MM.1S (cell line): ENCODE results near the gene SNX30.

Source experiments
- DNase-seq: peaks from one replicate; pipeline ENCODE4 v3.0.0-alpha.2; 2015
- H2AFZ ChIP-seq: fragments of 300-600 bp; sonication (generic); 2 replicates; pipeline ENCODE4 v1.6.0; 2016; ENCODE audit warnings: antibody characterized with exemption, low read length
- H3F3A ChIP-seq: fragments of 300-600 bp; sonication (generic); 2 replicates; pipeline ENCODE4 v1.6.1; 2016; ENCODE audit warnings: mild to moderate bottlenecking, antibody characterized with exemption, low read length, moderate library complexity, mixed read lengths; ENCODE audit not compliant: insufficient read depth
- H3K27ac ChIP-seq: fragments of 300-600 bp; sonication (generic); 2 replicates; pipeline ENCODE4 v1.5.1; 2016; ENCODE audit warnings: mild to moderate bottlenecking, low read length
- H3K27me3 ChIP-seq: fragments of 300-600 bp; sonication (generic); replicated peaks from 2 replicates; pipeline ENCODE4 v1.6.0; 2016; ENCODE audit warnings: low read length; ENCODE audit not compliant: insufficient read depth
- H3K36me3 ChIP-seq: fragments of 300-600 bp; sonication (generic); replicated peaks from 2 replicates; pipeline ENCODE4 v1.6.1; 2016; ENCODE audit warnings: mild to moderate bottlenecking, low read length, mixed read lengths; ENCODE audit not compliant: insufficient read depth
- H3K4me1 ChIP-seq: fragments of 300-600 bp; sonication (generic); 2 replicates; pipeline ENCODE4 v1.6.1; 2016; ENCODE audit warnings: low read length, mixed read lengths
- H3K4me2 ChIP-seq: fragments of 300-600 bp; sonication (generic); 2 replicates; pipeline ENCODE4 v1.6.0; 2016; ENCODE audit warnings: low read depth, low read length
- H3K4me3 ChIP-seq: fragments of 300-600 bp; sonication (generic); 2 replicates; pipeline ENCODE4 v1.5.1; 2016; ENCODE audit warnings: low read length, mixed read lengths
- H3K79me2 ChIP-seq: fragments of 300-600 bp; sonication (generic); 2 replicates; pipeline ENCODE4 v1.6.1; 2016; ENCODE audit warnings: mixed run types, low read length, mixed read lengths
- H3K9ac ChIP-seq: fragments of 300-600 bp; sonication (generic); 2 replicates; pipeline ENCODE4 v1.6.1; 2016; ENCODE audit warnings: low read length, mixed read lengths
- H3K9me2 ChIP-seq: fragments of 300-600 bp; sonication (generic); replicated peaks from 2 replicates; pipeline ENCODE4 v1.6.1; 2016; ENCODE audit warnings: mild to moderate bottlenecking, low read length, mixed read lengths; ENCODE audit not compliant: insufficient read depth
- H3K9me3 ChIP-seq: fragments of 300-600 bp; sonication (generic); replicated peaks from 2 replicates; pipeline ENCODE4 v1.6.1; 2016; ENCODE audit warnings: mild to moderate bottlenecking, low read length, mixed read lengths; ENCODE audit not compliant: insufficient read depth
- H4K20me1 ChIP-seq: fragments of 300-600 bp; sonication (generic); 2 replicates; pipeline ENCODE4 v1.6.1; 2016; ENCODE audit warnings: mild to moderate bottlenecking, low read length, moderate library complexity, mixed read lengths; ENCODE audit not compliant: insufficient read depth
- CTCF ChIP-seq: fragments of 300-600 bp; sonication (generic); IDR thresholded peaks from 2 replicates; pipeline ENCODE4 v1.5.1; 2016; ENCODE audit warnings: antibody characterized with exemption, low read length, mixed read lengths
- EZH2 ChIP-seq: fragments of 300-600 bp; sonication (generic); optimal IDR thresholded peaks from 2 replicates; pipeline ENCODE3; 2017; ENCODE audit warnings: low read depth, mild to moderate bottlenecking, antibody characterized with exemption, low read length, mixed read lengths
- EZH2phosphoT487 ChIP-seq: fragments of 300-600 bp; sonication (generic); IDR thresholded peaks from 2 replicates; pipeline ENCODE4 v1.6.1; 2018; ENCODE audit warnings: antibody characterized with exemption, low read length

SNX30 gene

GRCh38 chr9:112891521-112891920 is 141.0 kb downstream of the SNX30 start:
- H3K27ac ChIP-seq: no peak overlapping the region
- no peaks in the 10 kb centered on the region for H4K20me1 ChIP-seq
- H3K4me1 ChIP-seq: peaks cover 8% of the 10 kb centered on the region
- no peaks in the 10 kb centered on the region for H3K27me3 ChIP-seq
- H3F3A ChIP-seq: peaks cover 4% of the 10 kb centered on the region; the same call in 1 of the 2 replicates
- DNase-seq: no peak
- H3K4me3 ChIP-seq: no peak overlapping the region
- H3K9me3 ChIP-seq: no peaks in the 10 kb centered on the region
- no peak overlapping the region for H3K9ac ChIP-seq
- H3K79me2 ChIP-seq: no peaks in the 10 kb centered on the region
- no peaks in the 10 kb centered on the region for H3K36me3 ChIP-seq
- H2AFZ ChIP-seq: no peak overlapping the region
- no peaks in the 10 kb centered on the region for H3K9me2 ChIP-seq
- no peak for TF ChIP-seq EZH2
- TF ChIP-seq EZH2phosphoT487: no peak
- no peak for TF ChIP-seq CTCF
- no peak overlapping the region for H3K4me2 ChIP-seq

GRCh38 chr9:112892981-112893380 is 142.4 kb downstream of the SNX30 start:
- TF ChIP-seq CTCF (no peak), EZH2 (no peak), EZH2phosphoT487 (no peak)
- Histone ChIP-seq H3K4me2 (no peak overlapping the region), H2AFZ (no peak overlapping the region), H3K79me2 (no peaks in the 10 kb centered on the region), H3K36me3 (no peaks in the 10 kb centered on the region), H3K4me3 (no peak overlapping the region), H3K27ac (no peak overlapping the region), H3F3A (peaks cover 4% of the 10 kb centered on the region; the same call in 1 of the 2 replicates), H3K9ac (no peak overlapping the region), H3K9me3 (no peaks in the 10 kb centered on the region), H4K20me1 (no peaks in the 10 kb centered on the region), H3K27me3 (peaks cover 10% of the 10 kb centered on the region), H3K9me2 (no peaks in the 10 kb centered on the region), H3K4me1 (peaks cover 8% of the 10 kb centered on the region)
- DNase-seq: no peak

GRCh38 chr9:112894041-112894440 is 143.5 kb downstream of the SNX30 start:
- H3K4me2 ChIP-seq: no peak overlapping the region
- TF ChIP-seq EZH2phosphoT487 (no peak), CTCF (no peak), EZH2 (no peak)
- no peaks in the 10 kb centered on the region for H4K20me1 ChIP-seq
- H3F3A ChIP-seq: peaks cover 4% of the 10 kb centered on the region; the same call in 1 of the 2 replicates
- no peaks in the 10 kb centered on the region for H3K36me3 ChIP-seq
- H3K9ac ChIP-seq: no peak overlapping the region
- no peak overlapping the region for H3K27ac ChIP-seq
- peaks cover 8% of the 10 kb centered on the region for H3K4me1 ChIP-seq
- no peak overlapping the region for H2AFZ ChIP-seq
- no peaks in the 10 kb centered on the region for H3K9me2 ChIP-seq
- no peaks in the 10 kb centered on the region for H3K79me2 ChIP-seq
- no peaks in the 10 kb centered on the region for H3K9me3 ChIP-seq
- no peak overlapping the region for H3K4me3 ChIP-seq
- H3K27me3 ChIP-seq: peaks cover 12% of the 10 kb centered on the region
- no peak for DNase-seq
